ENCODE measurements around the gene SUPT4H1. TPM values are rescaled to one million over a fixed set of nuclear protein-coding genes. Genes with fewer than 3 reads are reported as not detected.

SUPT4H1 gene
- total RNA-seq, 2 experiments from 2014 or later: 113 to 114 TPM

DNA sequence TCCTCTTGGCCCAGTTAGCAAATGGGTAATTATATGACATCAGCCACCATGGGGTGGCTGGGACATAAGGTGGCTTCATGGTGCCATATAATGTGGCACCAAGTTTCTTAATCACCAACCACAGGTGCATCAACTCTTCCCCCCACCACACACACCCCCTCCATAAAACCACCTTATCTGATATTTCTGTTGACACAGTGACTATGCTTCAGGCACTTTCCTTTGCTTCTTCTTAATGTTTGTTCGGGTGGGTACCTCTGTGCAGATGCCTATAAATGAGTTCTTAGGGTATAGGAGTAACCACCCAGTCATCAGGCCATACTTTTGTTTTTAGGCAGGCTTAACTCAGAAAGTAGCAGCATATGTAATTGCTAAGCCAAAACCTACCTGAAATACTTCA, 35.8 kb upstream of the SUPT4H1 start:
- no peaks in the 10 kb centered on the region for H3K36me3 Mint-ChIP-seq
- DNase-seq: peak; percentile 34
- intact Hi-C loops (cut with micrococcal nuclease): no loop called here
- no peak overlapping the region for H3K4me3 Mint-ChIP-seq
- H3K27ac Mint-ChIP-seq: no peak overlapping the region
- ChIA-PET CTCF (no interaction called here), POLR2A (no interaction called here)
- no peaks in the 10 kb centered on the region for H3K27me3 Mint-ChIP-seq
- H3K9me3 Mint-ChIP-seq: no peaks in the 10 kb centered on the region
- peaks cover 10% of the 10 kb centered on the region for H3K4me1 Mint-ChIP-seq (ENCODE audit: low read depth)

DNA sequence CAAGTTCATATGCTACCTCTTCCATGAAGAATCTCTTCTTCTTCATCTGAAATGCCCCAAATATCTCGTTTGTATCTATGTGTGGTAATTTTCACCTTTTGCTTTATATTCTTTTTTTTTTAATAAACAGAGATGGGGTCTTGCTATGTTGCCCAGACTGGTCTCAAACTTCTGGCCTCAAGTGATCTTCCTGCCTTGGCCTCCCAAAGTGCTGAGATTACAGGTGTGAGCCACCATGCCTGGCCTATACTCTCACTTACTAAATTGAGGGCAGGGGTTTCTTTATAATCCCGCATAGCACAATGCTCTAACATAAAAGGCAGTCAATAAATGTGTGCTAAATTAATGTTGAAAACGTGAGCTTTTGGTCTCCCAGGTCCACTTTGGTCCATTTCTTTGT, 34.7 kb upstream of the SUPT4H1 start:
- Mint-ChIP-seq H3K4me1 (ENCODE audit: low read depth) (peaks cover 21% of the 10 kb centered on the region), H3K27ac (no peak overlapping the region), H3K27me3 (no peaks in the 10 kb centered on the region), H3K9me3 (no peaks in the 10 kb centered on the region), H3K4me3 (no peak overlapping the region), H3K36me3 (no peaks in the 10 kb centered on the region)
- CTCF ChIA-PET: no interaction called here
- intact Hi-C loops (cut with micrococcal nuclease): no loop called here
- no peak for DNase-seq
- POLR2A ChIA-PET: no interaction called here

DNA sequence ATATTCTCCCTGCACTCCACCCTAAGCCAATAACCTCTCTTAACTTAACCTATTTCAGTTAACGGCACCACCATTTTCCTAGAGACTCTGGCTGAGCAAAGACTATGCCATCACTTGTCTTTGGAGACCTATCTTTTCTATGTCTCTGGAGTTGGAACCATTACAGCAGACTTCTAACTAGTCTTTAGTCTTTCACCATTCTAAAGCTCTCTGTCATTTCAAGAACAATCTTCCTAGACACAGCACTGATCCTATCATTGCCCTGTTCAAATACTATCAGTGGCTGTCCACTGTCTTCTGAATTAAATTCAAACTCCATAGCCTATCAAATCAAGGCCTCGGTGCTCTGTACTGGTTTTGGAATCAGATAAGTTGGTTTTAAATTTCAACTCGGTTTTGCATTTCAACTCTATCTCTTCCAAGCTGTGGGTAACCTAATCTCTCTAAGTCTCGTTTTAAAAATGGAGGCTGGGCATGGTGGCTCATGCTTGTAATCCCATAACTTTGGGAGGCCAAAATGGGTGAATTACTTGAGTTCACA, 33.4 kb upstream of the SUPT4H1 start:
- Mint-ChIP-seq H3K4me3 (no peak overlapping the region), H3K27ac (no peak overlapping the region), H3K36me3 (no peaks in the 10 kb centered on the region), H3K4me1 (ENCODE audit: low read depth) (peaks cover 27% of the 10 kb centered on the region), H3K9me3 (no peaks in the 10 kb centered on the region), H3K27me3 (no peaks in the 10 kb centered on the region)
- CTCF ChIA-PET: no interaction called here
- no peak for DNase-seq
- POLR2A ChIA-PET: no interaction called here
- intact Hi-C loops (cut with micrococcal nuclease): no loop called here

DNA sequence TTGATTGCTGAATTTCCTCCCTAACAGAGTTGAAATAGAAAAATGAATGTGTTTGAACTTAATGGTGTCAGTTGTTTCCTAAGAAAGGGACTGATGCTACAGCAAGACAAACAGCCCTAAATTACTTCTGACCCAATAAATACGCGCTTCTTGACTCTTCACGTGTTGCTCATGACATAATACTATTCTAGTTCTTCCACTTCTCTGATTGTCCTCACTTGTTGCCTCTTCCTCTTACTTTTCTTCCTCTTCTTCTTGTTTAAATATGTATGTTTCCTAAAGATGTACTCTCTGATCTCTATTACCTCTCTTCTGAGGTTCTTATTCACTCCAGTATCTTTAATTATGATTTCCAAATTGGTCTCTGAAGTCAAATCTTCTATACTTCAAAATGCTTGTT, 32.9 kb upstream of the SUPT4H1 start:
- H3K36me3 Mint-ChIP-seq: no peaks in the 10 kb centered on the region
- POLR2A ChIA-PET: no interaction called here
- CTCF ChIA-PET: interaction anchor here (1.1 to 1.6 kb wide), 2 partner anchors 47 to 68 kb away, joined by 3 to 5 read pairs; no protein-coding TSS in a partner anchor
- intact Hi-C loops (cut with micrococcal nuclease): no loop called here
- H3K4me1 Mint-ChIP-seq (ENCODE audit: low read depth): peaks cover 27% of the 10 kb centered on the region
- H3K27ac Mint-ChIP-seq: no peak overlapping the region
- H3K9me3 Mint-ChIP-seq: no peaks in the 10 kb centered on the region
- no peak for DNase-seq
- no peaks in the 10 kb centered on the region for H3K27me3 Mint-ChIP-seq
- H3K4me3 Mint-ChIP-seq: no peak overlapping the region

DNA sequence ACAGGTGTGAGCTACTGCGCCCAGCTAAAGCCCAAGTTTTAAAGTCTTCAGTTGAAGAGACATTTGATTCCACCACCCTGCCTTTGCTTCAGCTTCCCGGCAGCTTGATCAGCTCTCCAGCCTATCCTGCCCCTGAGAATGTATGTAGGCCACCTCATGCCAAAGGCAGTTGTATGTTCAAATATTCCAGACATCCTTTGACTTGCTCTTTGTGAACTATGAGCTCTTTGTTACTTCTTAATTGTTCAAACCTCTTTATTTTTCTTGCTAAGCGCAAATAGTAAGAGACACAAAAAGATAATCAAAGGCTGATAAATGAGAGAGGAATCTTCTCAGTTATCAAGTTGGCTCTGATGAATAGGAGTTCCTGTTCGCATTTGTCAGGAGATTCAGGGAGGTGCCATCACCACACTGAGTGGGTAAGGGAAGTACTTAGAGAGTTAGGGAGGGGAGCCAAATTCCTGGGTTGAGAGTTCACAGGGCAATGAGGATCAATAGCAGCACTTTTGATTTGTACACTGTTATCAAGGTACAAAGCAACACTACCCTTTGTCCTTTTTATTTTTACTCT, 32.0 kb upstream of the SUPT4H1 start:
- Mint-ChIP-seq H3K27ac (no peak overlapping the region), H3K9me3 (no peaks in the 10 kb centered on the region), H3K36me3 (no peaks in the 10 kb centered on the region), H3K4me3 (no peak overlapping the region), H3K4me1 (ENCODE audit: low read depth) (peaks cover 35% of the 10 kb centered on the region), H3K27me3 (no peaks in the 10 kb centered on the region)
- CTCF ChIA-PET: interaction anchor here (0.7 to 1.7 kb wide), 4 partner anchors 33 to 67 kb away, joined by 3 to 5 read pairs (median 4); partner anchors contain the start of gene RNF43
- DNase-seq: no peak
- POLR2A ChIA-PET: no interaction called here
- intact Hi-C loops (cut with micrococcal nuclease): loop anchor here (2.0 kb wide), 1 partner anchor 33 kb away; the partner anchor contains the start of gene RNF43

DNA sequence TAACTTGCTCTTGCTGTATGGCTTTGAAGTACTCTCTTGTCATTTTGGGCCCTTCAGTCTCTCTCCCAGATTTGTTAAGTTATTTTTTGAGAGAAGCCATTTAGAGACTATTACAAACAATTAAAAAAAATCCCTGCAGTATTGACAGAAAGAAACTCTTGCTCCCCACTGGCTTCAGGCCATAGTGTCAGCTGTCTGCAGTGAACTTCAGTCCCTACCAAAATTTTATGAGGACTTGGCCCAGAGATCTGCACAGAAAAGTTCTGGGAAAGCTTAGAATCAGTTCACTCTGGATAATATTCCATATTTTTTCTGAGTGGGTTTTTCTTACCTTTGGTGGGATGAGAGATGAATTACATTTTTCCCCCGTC, 30.9 kb upstream of the SUPT4H1 start:
- no peaks in the 10 kb centered on the region for H3K36me3 Mint-ChIP-seq
- CTCF ChIA-PET: interaction anchor here (0.6 to 1.7 kb wide), 3 partner anchors 35 to 168 kb away, joined by 3 to 8 read pairs (median 4); partner anchors contain the start of gene RNF43
- no peak overlapping the region for H3K4me3 Mint-ChIP-seq
- intact Hi-C loops (cut with micrococcal nuclease): loop anchor here (2.0 kb wide), 1 partner anchor 34 kb away; the partner anchor contains the start of gene RNF43
- DNase-seq: no peak
- H3K4me1 Mint-ChIP-seq (ENCODE audit: low read depth): peaks cover 40% of the 10 kb centered on the region
- H3K27me3 Mint-ChIP-seq: no peaks in the 10 kb centered on the region
- no peaks in the 10 kb centered on the region for H3K9me3 Mint-ChIP-seq
- POLR2A ChIA-PET: interaction anchor here (1.1 to 2.1 kb wide), 5 partner anchors 30 to 309 kb away, joined by 3 to 11 read pairs (median 6); partner anchors contain the start of genes SUPT4H1 and TEX14
- H3K27ac Mint-ChIP-seq: no peak overlapping the region

DNA sequence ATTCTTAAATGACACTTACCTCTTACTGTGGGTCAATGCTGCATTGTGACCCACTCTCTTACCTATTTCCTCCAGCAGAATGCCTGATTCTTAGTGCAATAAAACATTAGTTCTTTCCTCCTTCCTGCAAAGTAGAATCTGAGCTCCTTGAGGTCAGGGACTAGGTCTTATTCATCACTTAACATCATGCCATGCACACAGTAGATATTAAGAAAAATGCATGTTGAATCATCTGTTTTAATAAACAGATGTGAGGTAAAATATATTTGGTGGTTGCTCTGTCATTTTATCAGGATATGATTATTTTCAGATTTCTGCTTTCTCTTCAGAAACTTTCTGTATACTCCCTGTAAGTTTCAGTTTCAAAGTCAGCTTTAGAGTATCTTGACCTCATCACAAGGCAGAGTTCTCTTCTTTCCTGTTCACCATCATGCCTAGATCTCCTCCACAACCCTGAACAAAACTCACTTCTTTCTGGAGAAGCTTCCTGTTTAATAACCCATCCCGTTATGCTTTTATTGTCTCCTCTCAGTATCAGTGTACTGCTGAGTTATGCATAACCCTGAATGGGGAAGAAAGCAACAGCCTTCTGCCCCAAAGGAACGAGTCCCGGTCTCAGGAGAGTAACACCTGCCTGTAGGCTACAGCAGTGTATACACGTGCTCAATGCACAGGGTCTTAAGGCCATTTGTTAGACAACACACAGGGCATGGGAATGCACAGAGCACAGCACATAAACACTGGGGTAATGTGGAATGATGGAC, 30.3 kb upstream of the SUPT4H1 start:
- Mint-ChIP-seq H3K36me3 (no peaks in the 10 kb centered on the region), H3K27me3 (no peaks in the 10 kb centered on the region), H3K9me3 (no peaks in the 10 kb centered on the region), H3K4me1 (ENCODE audit: low read depth) (peaks cover 41% of the 10 kb centered on the region), H3K27ac (peak overlapping the region; percentile 11), H3K4me3 (no peak overlapping the region)
- CTCF ChIA-PET: interaction anchor here (0.6 to 2.3 kb wide), 6 partner anchors 31 to 167 kb away, joined by 3 to 9 read pairs (median 4); partner anchors contain the start of genes RNF43 and SUPT4H1
- DNase-seq: no peak
- intact Hi-C loops (cut with micrococcal nuclease): loop anchor here (2.0 kb wide), 1 partner anchor 35 kb away; the partner anchor contains the start of gene RNF43
- POLR2A ChIA-PET: interaction anchor here (0.5 to 2.1 kb wide), 8 partner anchors 16 to 310 kb away, joined by 3 to 11 read pairs (median 4); partner anchors contain the start of genes SUPT4H1 and TEX14

DNA sequence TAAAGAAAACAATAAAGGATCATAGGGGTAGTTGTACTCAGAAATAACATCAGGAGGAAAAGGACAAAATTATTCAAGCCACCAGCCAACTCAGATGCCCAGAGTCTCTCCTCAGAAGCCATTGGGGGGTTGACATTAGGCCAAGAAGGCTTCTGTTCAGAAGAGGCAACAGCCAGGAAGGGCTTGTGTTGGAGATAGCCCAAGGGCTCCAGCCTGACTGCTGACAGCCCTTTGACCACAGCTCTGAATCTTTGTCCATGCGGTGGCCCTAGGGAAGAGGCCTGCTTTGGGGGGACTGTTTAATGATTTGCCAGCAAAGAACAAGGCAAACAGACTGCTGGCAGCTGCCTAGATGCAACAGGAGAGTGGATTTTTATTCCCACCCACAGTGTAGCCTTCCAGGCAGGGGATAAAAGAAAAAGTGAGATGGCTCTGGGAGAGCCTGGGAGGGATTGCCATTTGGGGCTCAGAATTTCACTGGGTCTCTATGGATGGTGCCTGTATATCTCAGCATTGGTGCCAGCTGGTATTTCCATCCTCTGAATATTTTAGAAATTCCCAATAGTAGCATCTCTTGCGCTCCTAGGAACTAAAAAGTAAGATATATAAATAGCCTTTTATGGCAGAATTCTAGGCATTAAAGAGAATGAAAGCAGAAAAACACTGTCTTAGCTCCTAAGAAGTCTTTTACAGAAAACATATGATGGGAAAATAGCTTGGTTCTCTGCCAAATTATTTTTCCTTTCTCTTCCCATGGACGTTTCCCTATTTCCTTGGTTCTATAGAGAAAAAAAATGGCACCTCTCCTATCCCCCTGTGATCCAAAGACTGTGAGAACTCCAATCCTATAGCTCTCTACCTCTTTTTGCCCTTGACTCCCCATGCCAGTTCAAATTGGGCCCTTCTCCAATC, 29.4 kb upstream of the SUPT4H1 start:
- Mint-ChIP-seq H3K4me1 (ENCODE audit: low read depth) (peaks cover 41% of the 10 kb centered on the region), H3K36me3 (no peaks in the 10 kb centered on the region), H3K27me3 (no peaks in the 10 kb centered on the region), H3K27ac (no peak overlapping the region), H3K9me3 (no peaks in the 10 kb centered on the region), H3K4me3 (no peak overlapping the region)
- DNase-seq: no peak
- intact Hi-C loops (cut with micrococcal nuclease): loop anchor here (2.0 kb wide), 1 partner anchor 35 kb away; the partner anchor contains the start of gene RNF43
- CTCF ChIA-PET: interaction anchor here (1.2 to 2.3 kb wide), 4 partner anchors 30 to 64 kb away, joined by 3 to 9 read pairs (median 6); partner anchors contain the start of genes RNF43 and SUPT4H1
- POLR2A ChIA-PET: interaction anchor here (0.5 to 2.1 kb wide), 7 partner anchors 15 to 310 kb away, joined by 3 to 11 read pairs (median 6); partner anchors contain the start of genes SUPT4H1 and TEX14

DNA sequence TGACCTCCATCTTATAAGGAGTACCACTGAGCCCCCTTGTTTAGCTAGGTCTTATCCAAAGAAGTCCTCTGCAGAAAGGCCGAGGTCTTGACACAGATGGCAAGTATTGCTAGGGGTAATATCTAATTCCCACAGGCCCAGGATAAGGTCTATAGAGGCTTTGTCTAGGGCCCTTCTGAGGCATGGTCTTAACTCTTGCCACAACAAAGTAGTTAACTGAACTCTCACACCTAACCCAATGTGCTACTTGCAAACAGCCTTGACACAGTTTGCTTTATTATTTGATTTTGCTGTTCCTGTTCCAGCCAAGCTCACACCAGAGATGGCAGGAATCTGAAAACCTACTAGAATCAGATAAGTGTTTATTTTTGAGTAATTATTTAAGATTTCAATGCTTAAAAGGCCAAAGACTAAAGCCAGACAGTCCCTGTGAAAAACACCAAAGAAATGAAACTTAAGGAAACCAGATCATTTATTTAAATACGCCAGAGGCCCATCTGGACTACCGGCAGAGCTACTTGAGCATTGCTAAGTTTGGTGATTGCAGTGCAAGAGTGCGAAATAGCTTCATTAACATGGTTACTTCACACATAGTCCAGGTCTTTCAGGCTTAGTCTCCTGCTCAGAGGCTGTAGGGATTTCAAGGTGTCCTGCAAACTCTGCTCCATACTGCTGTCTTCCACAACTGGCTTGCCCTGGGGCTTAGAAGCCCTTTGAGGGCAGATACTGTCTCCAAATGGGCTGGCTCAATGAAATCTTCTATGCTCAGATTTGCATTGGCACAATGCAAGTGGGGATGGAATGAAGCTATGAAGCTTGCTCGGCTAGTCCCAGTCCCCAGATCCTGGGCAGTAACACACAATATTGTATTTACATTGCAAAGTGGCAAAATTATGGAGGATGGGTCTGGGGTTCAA, 28.5 kb upstream of the SUPT4H1 start:
- H3K4me1 Mint-ChIP-seq (ENCODE audit: low read depth): peaks cover 41% of the 10 kb centered on the region
- ChIA-PET POLR2A (interaction anchor here (0.6 to 1.8 kb wide), 3 partner anchors 14 to 35 kb away, joined by 3 to 7 read pairs (median 5); no protein-coding TSS in a partner anchor), CTCF (interaction anchor here (1.6 to 2.3 kb wide), 2 partner anchors 37 to 63 kb away, joined by 9 read pairs; partner anchors contain the start of gene RNF43)
- H3K4me3 Mint-ChIP-seq: no peak overlapping the region
- no peak for DNase-seq
- H3K9me3 Mint-ChIP-seq: no peaks in the 10 kb centered on the region
- H3K36me3 Mint-ChIP-seq: no peaks in the 10 kb centered on the region
- H3K27ac Mint-ChIP-seq: no peak overlapping the region
- no peaks in the 10 kb centered on the region for H3K27me3 Mint-ChIP-seq
- intact Hi-C loops (cut with micrococcal nuclease): no loop called here

DNA sequence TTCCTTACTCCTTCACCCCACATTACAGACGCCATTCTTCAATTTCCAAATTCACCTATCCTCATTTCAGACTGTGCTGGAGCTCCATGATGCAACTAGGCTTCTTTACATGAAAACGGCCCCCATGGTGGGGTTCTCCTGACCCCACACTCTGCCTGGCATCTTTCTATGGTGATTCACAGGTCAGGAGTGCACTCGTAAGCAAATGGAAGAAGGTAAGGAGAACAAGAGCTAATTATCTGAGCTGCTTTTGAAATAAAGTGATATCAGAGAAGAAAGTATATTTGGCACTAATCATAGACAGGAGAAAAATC, 27.5 kb upstream of the SUPT4H1 start:
- DNase-seq: no peak
- POLR2A ChIA-PET: no interaction called here
- Mint-ChIP-seq H3K27me3 (no peaks in the 10 kb centered on the region), H3K4me3 (peak overlapping the region; percentile 18), H3K27ac (no peak overlapping the region), H3K4me1 (ENCODE audit: low read depth) (peaks cover 41% of the 10 kb centered on the region), H3K9me3 (no peaks in the 10 kb centered on the region), H3K36me3 (no peaks in the 10 kb centered on the region)
- intact Hi-C loops (cut with micrococcal nuclease): no loop called here
- CTCF ChIA-PET: interaction anchor here (1.6 kb wide), 1 partner anchor 38 kb away, joined by 9 read pairs; the partner anchor contains the start of gene RNF43
